Activated naive CD8-positive, alpha-beta T cell treated with anti-CD3 and anti-CD28 coated beads, Interleukin-2, amount 10 ng/mL, durations not matched to agents 7 days and 5 days (primary cell): ENCODE results near the gene DHRS3. TPM values are rescaled to one million over a fixed set of nuclear protein-coding genes. Genes with fewer than 3 reads are reported as not detected.
"Not testable (repeated sequence)": the region's sequence is repeated elsewhere in the genome, so short reads cannot be mapped to it uniquely, and the experiment has no call there.

Experiments
- ATAC-seq: fragments of 150-1000 bp; cut with Tn5 transposase; one replicate; pipeline ENCODE4 v1.10.0; 2021; ENCODE audit warnings: low read depth, moderate library complexity
- POLR2A ChIA-PET: fragments of 350-600 bp; sonication (Branson Sonifier 250); formaldehyde crosslinking; loops from one replicate; lab custom pipeline; 2021; ENCODE audit warnings: antibody characterized with exemption; lab: Charles Lee
- DNase-seq: peaks from one replicate; pipeline ENCODE4 v3.0.0; 2021
- H3K27ac Mint-ChIP-seq: one replicate; pipeline ENCODE4 v1.8.0; 2022; ENCODE audit warnings: mild to moderate bottlenecking, mixed read lengths
- H3K27me3 Mint-ChIP-seq: one replicate; pipeline ENCODE4 v1.8.0; 2022; ENCODE audit warnings: mild to moderate bottlenecking, moderate library complexity, mixed read lengths
- H3K36me3 Mint-ChIP-seq: one replicate; pipeline ENCODE4 v1.8.0; 2021; ENCODE audit warnings: mild to moderate bottlenecking, mixed read lengths
- H3K4me1 Mint-ChIP-seq: one replicate; pipeline ENCODE4 v1.8.0; 2021; ENCODE audit warnings: mixed read lengths
- H3K4me3 Mint-ChIP-seq: one replicate; pipeline ENCODE4 v1.8.0; 2022; ENCODE audit warnings: mild to moderate bottlenecking, moderate library complexity, mixed read lengths
- H3K9me3 Mint-ChIP-seq: one replicate; pipeline ENCODE4 v1.8.0; 2021; ENCODE audit warnings: mixed read lengths
- total RNA-seq, 2 experiments: library from RNA; stranded (reverse); gene quantifications; one replicate each; pipeline ENCODE4 v1.2.3, GENCODE V29; 2021

Gene DHRS3
- total RNA-seq, 2 experiments from 2014 or later, result 105 to 109 TPM

GRCh38 chr1:12649971-12650421, 32.0 kb upstream of the DHRS3 start:
- no peak overlapping the region for H3K27ac Mint-ChIP-seq
- POLR2A ChIA-PET, result no interaction called here

GRCh38 chr1:12648741-12649140, 30.7 kb upstream of the DHRS3 start:
- POLR2A ChIA-PET, result no interaction called here
- H3K27me3 Mint-ChIP-seq, result peaks cover 29% of the 10 kb centered on the region

More at GRCh38 chr1:12649971-12650421, 32.0 kb upstream of the DHRS3 start:
- H3K9me3 Mint-ChIP-seq, result peaks cover 1% of the 10 kb centered on the region
- DNase-seq (no peak), ATAC-seq (no peak)
- H3K4me3 Mint-ChIP-seq, result no peak overlapping the region
- H3K36me3 Mint-ChIP-seq, result no peaks in the 10 kb centered on the region
- no peaks in the 10 kb centered on the region for H3K4me1 Mint-ChIP-seq
- peaks cover 26% of the 10 kb centered on the region for H3K27me3 Mint-ChIP-seq

GRCh38 chr1:12645401-12645800, 27.4 kb upstream of the DHRS3 start:
- H3K27ac Mint-ChIP-seq, POLR2A ChIA-PET, DNase-seq, H3K36me3 Mint-ChIP-seq, ATAC-seq, H3K4me1 Mint-ChIP-seq, H3K4me3 Mint-ChIP-seq: not testable (repeated sequence)
- Mint-ChIP-seq H3K27me3 (peaks cover 25% of the 10 kb centered on the region), H3K9me3 (peaks cover 11% of the 10 kb centered on the region)

More at GRCh38 chr1:12648741-12649140, 30.7 kb upstream of the DHRS3 start:
- no peaks in the 10 kb centered on the region for H3K9me3 Mint-ChIP-seq
- no peaks in the 10 kb centered on the region for H3K36me3 Mint-ChIP-seq
- no peaks in the 10 kb centered on the region for H3K4me1 Mint-ChIP-seq
- ATAC-seq, result no peak
- H3K27ac Mint-ChIP-seq, result no peak overlapping the region
- H3K4me3 Mint-ChIP-seq, result no peak overlapping the region
- DNase-seq, result no peak

GRCh38 chr1:12644829-12645228, 26.8 kb upstream of the DHRS3 start:
- H3K4me1 Mint-ChIP-seq, result no peaks in the 10 kb centered on the region
- H3K27me3 Mint-ChIP-seq, result peaks cover 25% of the 10 kb centered on the region
- POLR2A ChIA-PET, result no interaction called here
- DNase-seq, result no peak
- no peak for ATAC-seq
- no peaks in the 10 kb centered on the region for H3K36me3 Mint-ChIP-seq
- peaks cover 16% of the 10 kb centered on the region for H3K9me3 Mint-ChIP-seq
- H3K4me3 Mint-ChIP-seq, result no peak overlapping the region
- no peak overlapping the region for H3K27ac Mint-ChIP-seq

- H3K4me1 Mint-ChIP-seq, result no peaks in the 10 kb centered on the region
- no peak overlapping the region for H3K27ac Mint-ChIP-seq
- POLR2A ChIA-PET, result no interaction called here
- H3K9me3 Mint-ChIP-seq, result peaks cover 22% of the 10 kb centered on the region
- no peaks in the 10 kb centered on the region for H3K36me3 Mint-ChIP-seq
- DNase-seq, result no peak
- no peak overlapping the region for H3K4me3 Mint-ChIP-seq
- ATAC-seq, result no peak
- H3K27me3 Mint-ChIP-seq, result peaks cover 22% of the 10 kb centered on the region
Measured at GRCh38 chr1:12644237-12644636, 26.2 kb upstream of the DHRS3 start.

- no peaks in the 10 kb centered on the region for H3K36me3 Mint-ChIP-seq
- peaks cover 19% of the 10 kb centered on the region for H3K27me3 Mint-ChIP-seq
- POLR2A ChIA-PET, result no interaction called here
- H3K9me3 Mint-ChIP-seq, result peaks cover 23% of the 10 kb centered on the region
- no peak for ATAC-seq
- no peak within 1 kb of the TSS for H3K27ac Mint-ChIP-seq
- no peaks in the 10 kb centered on the region for H3K4me1 Mint-ChIP-seq
- DNase-seq, result no peak
- no peak within 1 kb of the TSS for H3K4me3 Mint-ChIP-seq
Measured at GRCh38 chr1:12643785-12644184, 25.8 kb upstream of the DHRS3 start, which contains the start of gene AADACL4. TSS of gene AADACL4 (plus strand) at chr1:12644085. CDS start at chr1:12644547, 462 bp downstream.

GRCh38 chr1:12643079-12643478, 25.1 kb upstream of the DHRS3 start:
- POLR2A ChIA-PET, result no interaction called here
- ATAC-seq, result no peak
- Mint-ChIP-seq H3K9me3 (peaks cover 23% of the 10 kb centered on the region), H3K27me3 (peaks cover 17% of the 10 kb centered on the region), H3K4me3 (no peak overlapping the region), H3K36me3 (no peaks in the 10 kb centered on the region), H3K27ac (no peak overlapping the region), H3K4me1 (no peaks in the 10 kb centered on the region)
- no peak for DNase-seq

GRCh38 chr1:12640958-12641272, 22.9 kb upstream of the DHRS3 start:
- ATAC-seq, result no peak
- Mint-ChIP-seq H3K27ac (no peak overlapping the region), H3K4me3 (no peak overlapping the region), H3K27me3 (peaks cover 12% of the 10 kb centered on the region), H3K4me1 (no peaks in the 10 kb centered on the region), H3K9me3 (peaks cover 23% of the 10 kb centered on the region), H3K36me3 (no peaks in the 10 kb centered on the region)
- POLR2A ChIA-PET, result interaction anchor here (0.6 kb wide), 1 partner anchor 330 kb away, joined by 3 read pairs; no protein-coding TSS in a partner anchor
- no peak for DNase-seq

GRCh38 chr1:12640237-12640957, 22.4 kb upstream of the DHRS3 start:
- Mint-ChIP-seq H3K4me3 (no peak overlapping the region), H3K9me3 (peaks cover 23% of the 10 kb centered on the region), H3K27me3 (peaks cover 7% of the 10 kb centered on the region), H3K27ac (no peak overlapping the region), H3K36me3 (no peaks in the 10 kb centered on the region), H3K4me1 (no peaks in the 10 kb centered on the region)
- no peak for ATAC-seq
- POLR2A ChIA-PET, result no interaction called here
- DNase-seq, result no peak

GRCh38 chr1:12637693-12638092, 19.7 kb upstream of the DHRS3 start:
- peaks cover 7% of the 10 kb centered on the region for H3K4me1 Mint-ChIP-seq
- H3K9me3 Mint-ChIP-seq, result peaks cover 23% of the 10 kb centered on the region
- no peak overlapping the region for H3K4me3 Mint-ChIP-seq

GRCh38 chr1:12636098-12636950, 18.3 kb upstream of the DHRS3 start:
- H3K4me3 Mint-ChIP-seq, result no peak overlapping the region
- peaks cover 18% of the 10 kb centered on the region for H3K9me3 Mint-ChIP-seq
- no peaks in the 10 kb centered on the region for H3K36me3 Mint-ChIP-seq
- no peak overlapping the region for H3K27ac Mint-ChIP-seq
- DNase-seq, result no peak
- H3K27me3 Mint-ChIP-seq, result peaks cover 5% of the 10 kb centered on the region
- POLR2A ChIA-PET, result interaction anchor here (0.7 kb wide), 1 partner anchor 23 kb away, joined by 4 read pairs; no protein-coding TSS in a partner anchor
- H3K4me1 Mint-ChIP-seq, result peaks cover 9% of the 10 kb centered on the region
- ATAC-seq, result no peak

More at GRCh38 chr1:12637693-12638092, 19.7 kb upstream of the DHRS3 start:
- POLR2A ChIA-PET, result no interaction called here
- Mint-ChIP-seq H3K27me3 (peaks cover 5% of the 10 kb centered on the region), H3K27ac (no peak overlapping the region), H3K36me3 (no peaks in the 10 kb centered on the region)
- DNase-seq, result no peak
- no peak for ATAC-seq

- Mint-ChIP-seq H3K9me3 (peaks cover 6% of the 10 kb centered on the region), H3K36me3 (no peaks in the 10 kb centered on the region), H3K27ac (no peak overlapping the region), H3K27me3 (peaks cover 5% of the 10 kb centered on the region), H3K4me1 (peaks cover 10% of the 10 kb centered on the region), H3K4me3 (no peak overlapping the region)
- ATAC-seq (no peak), DNase-seq (no peak)
- POLR2A ChIA-PET, result interaction anchor here (0.6 kb wide), 1 partner anchor 831 kb away, joined by 3 read pairs; no protein-coding TSS in a partner anchor
Measured at GRCh38 chr1:12634696-12635202, 16.7 kb upstream of the DHRS3 start.

- Mint-ChIP-seq H3K36me3 (no peaks in the 10 kb centered on the region), H3K27ac (no peak overlapping the region), H3K9me3 (peaks cover under 1% of the 10 kb centered on the region), H3K4me3 (peak overlapping the region; percentile 22), H3K27me3 (peaks cover 6% of the 10 kb centered on the region), H3K4me1 (peaks cover 10% of the 10 kb centered on the region)
- DNase-seq (no peak), ATAC-seq (peak; percentile 50)
- POLR2A ChIA-PET, result interaction anchor here (0.6 kb wide), 1 partner anchor 830 kb away, joined by 3 read pairs; no protein-coding TSS in a partner anchor
Measured at GRCh38 chr1:12634156-12634555, 16.1 kb upstream of the DHRS3 start.
